ENCODE results near the gene TP53BP1.
A peak's percentile ranks its signal among the peaks of the same experiment; 100 is the strongest.
"Not testable (repeated sequence)": the region's sequence is repeated elsewhere in the genome, so short reads cannot be mapped to it uniquely, and the experiment has no call there.

Gene TP53BP1

DNA sequence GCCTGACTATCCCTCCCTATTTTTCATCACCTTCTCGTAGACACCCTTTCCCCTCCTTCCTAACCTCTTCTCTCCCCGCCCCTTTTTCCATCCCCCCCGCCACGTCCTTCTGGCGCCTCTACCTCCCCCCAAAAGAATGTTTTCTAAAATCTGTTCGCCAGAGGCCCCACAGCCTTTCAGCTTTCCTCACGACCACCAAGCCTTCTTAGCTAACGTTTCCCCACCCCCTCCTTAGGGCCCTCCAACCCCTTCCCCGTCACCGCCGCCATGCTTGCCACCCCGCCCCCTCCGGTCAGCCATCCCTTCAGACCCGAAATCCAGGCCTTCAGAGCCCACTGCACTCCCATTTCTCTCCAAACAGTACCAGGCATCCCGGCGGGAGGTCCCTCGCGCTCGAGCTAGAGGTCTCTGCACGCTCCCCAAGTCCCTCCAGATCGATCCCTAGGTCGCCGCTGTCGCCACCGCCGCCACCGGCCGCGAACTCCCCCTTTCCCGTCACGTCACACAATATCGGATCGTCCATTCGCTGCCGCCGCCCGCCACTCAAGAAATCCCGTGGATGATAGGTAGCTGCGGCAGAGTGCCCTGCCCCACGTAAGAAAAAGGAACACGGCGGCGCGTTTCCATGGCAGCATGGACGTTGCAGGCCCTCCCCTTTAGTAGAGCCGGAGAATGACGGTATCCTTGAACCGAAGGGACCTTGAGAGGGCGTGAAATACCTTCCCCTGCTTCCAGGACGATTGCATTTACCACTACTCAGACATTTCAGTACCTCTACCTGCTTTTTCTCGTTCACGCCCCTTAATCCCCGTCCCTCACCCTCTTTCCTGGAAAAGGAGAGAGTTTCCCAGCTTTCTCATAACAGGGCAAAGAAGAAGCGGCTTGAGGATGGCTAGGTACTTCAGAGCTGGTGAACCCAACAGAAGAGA is at the start of gene TP53BP1:
TSS of gene TP53BP1 (minus strand) at position 484 of the 929 bp plus-strand sequence. CDS start at position 371, 113 bp downstream.
- DNase-seq = peak; percentile 96

GRCh38 chr15:43541785-43542184 is 48.8 kb upstream of the TP53BP1 start:
- DNase-seq = no peak

DNA sequence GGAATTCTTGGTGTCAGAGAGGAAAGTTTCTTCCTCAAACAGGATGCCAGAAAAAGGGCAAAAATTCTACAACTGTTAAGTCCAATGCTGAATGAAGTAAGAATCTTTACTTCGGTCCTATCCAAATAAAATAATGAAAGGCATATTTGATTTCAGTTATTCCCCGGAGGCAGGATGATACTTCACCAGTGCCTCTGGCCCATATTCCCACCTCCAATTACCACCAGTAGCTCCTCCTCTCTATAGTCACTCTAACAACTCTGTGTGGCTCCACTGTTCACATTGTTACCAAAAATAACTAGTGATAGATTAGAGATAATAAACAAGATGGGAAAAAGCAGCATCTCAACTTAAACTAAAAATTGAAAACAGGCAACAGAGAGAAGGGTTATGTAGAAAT is 45.1 kb upstream of the TP53BP1 start:
- no peak for DNase-seq

- no peak for DNase-seq
Measured at GRCh38 chr15:43534897-43535296, 41.9 kb upstream of the TP53BP1 start.

- not testable (repeated sequence) for DNase-seq
Measured at GRCh38 chr15:43532826-43533225, 39.9 kb upstream of the TP53BP1 start.

DNA sequence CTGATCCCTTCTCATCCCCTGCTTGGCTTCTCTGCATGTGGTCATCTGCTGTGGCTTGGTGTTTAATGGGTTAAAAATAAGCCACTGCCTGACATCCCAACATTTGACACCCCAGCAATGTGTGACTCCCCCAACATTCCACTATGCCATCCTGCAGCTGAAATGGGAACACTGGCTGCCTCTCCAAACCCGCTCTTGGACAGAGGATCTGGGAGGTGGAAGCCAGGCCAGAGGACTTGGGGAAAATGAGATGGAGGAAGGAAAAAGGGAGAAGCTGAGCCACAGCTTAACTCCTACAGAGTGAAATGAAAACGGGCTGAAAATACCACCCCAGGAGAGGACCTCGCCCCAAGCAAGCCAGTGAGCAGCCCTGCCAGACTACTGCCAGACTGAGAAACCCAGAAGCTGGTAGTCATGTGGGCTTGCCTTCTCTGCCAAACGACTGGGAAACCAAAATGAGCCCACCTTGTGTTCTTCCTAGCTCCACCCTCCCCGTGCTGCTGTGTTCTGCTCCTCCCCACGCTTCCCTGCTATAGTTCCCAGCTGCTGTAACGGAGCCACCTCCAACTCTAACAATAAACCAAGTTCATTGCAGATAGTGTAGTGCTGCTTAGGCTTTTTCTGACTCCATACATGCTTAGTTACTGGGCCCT is 38.2 kb upstream of the TP53BP1 start:
- DNase-seq = no peak

GRCh38 chr15:43529587-43530345 is 36.8 kb upstream of the TP53BP1 start:
- DNase-seq = no peak

- no peak for DNase-seq
Measured at GRCh38 chr15:43529141-43529540, 36.2 kb upstream of the TP53BP1 start.

GRCh38 chr15:43528542-43529007 is 35.6 kb upstream of the TP53BP1 start:
- no peak for DNase-seq

DNA sequence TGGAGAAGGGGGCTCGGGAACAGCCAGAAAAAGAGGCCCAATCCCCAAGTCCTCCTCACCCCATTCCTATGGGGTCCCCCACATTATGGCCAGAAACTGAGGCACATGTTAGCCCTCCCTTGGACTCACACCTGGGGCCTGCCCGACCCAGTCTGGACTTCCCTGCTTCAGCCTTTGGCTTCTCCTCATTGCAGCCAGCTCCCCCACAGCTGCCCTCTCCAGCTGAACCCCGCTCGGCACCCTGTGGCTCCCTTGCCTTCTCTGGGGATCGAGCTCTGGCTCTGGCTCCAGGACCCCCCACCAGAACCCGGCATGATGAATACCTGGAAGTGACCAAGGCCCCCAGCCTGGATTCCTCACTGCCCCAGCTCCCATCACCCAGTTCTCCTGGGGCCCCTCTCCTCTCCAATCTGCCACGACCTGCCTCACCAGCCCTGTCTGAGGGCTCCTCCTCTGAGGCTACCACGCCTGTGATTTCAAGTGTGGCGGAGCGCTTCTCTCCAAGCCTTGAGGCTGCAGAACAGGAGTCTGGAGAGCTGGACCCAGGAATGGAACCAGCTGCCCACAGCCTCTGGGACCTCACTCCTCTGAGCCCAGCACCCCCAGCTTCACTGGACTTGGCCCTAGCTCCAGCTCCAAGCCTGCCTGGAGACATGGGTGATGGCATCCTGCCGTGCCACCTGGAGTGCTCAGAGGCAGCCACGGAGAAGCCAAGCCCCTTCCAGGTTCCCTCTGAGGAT is 35.0 kb upstream of the TP53BP1 start:
- no peak for DNase-seq

DNA sequence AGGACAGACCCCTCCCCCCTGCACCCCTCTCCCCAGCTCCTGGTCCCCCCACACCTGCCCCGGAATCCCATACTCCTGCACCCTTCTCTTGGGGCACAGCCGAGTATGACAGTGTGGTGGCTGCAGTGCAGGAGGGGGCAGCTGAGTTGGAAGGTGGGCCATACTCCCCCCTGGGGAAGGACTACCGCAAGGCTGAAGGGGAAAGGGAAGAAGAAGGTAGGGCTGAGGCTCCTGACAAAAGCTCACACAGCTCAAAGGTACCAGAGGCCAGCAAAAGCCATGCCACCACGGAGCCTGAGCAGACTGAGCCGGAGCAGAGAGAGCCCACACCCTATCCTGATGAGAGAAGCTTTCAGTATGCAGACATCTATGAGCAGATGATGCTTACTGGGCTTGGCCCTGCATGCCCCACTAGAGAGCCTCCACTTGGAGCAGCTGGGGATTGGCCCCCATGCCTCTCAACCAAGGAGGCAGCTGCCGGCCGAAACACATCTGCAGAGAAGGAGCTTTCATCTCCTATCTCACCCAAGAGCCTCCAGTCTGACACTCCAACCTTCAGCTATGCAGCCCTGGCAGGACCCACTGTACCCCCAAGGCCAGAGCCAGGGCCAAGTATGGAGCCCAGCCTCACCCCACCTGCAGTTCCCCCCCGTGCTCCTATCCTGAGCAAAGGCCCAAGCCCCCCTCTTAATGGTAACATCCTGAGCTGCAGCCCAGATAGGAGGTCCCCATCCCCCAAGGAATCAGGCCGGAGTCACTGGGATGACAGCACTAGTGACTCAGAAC is 34.3 kb upstream of the TP53BP1 start:
- no peak for DNase-seq

GRCh38 chr15:43526261-43526930 is 33.4 kb upstream of the TP53BP1 start:
- no peak for DNase-seq

DNA sequence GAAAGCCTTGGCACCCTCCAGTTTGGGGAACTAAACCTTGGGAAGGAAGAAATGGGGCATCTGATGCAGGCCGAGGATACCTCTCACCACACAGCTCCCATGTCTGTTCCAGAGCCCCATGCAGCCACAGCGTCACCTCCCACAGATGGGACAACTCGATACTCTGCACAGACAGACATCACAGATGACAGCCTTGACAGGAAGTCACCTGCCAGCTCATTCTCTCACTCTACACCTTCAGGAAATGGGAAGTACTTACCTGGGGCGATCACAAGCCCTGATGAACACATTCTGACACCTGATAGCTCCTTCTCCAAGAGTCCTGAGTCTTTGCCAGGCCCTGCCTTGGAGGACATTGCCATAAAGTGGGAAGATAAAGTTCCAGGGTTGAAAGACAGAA is 32.2 kb upstream of the TP53BP1 start:
- DNase-seq = no peak

GRCh38 chr15:43524254-43524845 is 31.4 kb upstream of the TP53BP1 start:
- DNase-seq = no peak

DNA sequence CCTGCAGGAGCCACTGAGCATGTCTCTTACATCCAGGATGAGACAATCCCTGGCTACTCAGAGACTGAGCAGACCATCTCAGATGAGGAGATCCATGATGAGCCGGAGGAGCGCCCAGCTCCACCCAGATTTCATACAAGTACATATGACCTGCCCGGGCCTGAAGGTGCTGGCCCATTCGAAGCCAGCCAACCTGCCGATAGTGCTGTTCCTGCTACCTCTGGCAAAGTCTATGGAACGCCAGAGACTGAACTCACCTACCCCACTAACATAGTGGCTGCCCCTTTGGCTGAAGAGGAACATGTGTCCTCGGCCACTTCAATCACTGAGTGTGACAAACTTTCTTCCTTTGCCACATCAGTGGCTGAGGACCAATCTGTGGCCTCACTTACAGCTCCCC is 30.7 kb upstream of the TP53BP1 start:
- DNase-seq = no peak

DNA sequence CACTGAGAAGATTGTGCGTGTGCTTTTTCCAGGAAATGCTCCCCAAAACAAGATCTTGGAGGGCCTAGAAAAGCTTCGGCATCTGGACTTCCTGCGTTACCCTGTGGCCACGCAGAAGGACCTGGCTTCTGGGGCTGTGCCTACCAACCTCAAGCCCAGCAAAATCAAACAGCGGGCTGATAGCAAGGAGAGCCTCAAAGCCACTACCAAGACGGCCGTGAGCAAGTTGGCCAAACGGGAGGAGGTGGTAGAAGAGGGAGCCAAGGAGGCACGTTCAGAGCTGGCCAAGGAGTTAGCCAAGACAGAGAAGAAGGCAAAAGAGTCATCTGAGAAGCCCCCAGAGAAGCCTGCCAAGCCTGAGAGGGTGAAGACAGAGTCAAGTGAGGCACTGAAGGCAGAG is 29.3 kb upstream of the TP53BP1 start:
- no peak for DNase-seq

GRCh38 chr15:43521419-43521818 is 28.5 kb upstream of the TP53BP1 start:
- DNase-seq = no peak

DNA sequence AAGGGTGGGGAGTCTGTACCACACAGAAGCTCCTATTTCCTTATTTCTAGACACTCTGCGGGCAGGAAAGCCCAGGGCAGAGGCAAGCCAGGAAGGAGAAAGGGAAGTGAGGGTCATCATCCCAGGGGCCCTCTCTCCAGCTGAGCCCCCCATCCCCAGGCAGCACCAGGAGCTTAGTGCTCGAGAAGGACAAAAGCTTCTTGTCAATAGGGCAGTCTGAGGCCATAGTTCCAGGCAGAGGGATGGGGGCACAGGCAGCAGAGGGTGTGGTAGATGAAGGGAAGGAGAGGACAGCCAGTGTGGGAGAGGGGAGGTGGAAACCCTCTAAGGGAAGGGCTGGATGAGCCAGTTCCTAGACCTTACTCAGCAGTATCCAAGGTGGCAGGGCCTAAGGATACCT is 27.2 kb upstream of the TP53BP1 start:
- DNase-seq = no peak

DNA sequence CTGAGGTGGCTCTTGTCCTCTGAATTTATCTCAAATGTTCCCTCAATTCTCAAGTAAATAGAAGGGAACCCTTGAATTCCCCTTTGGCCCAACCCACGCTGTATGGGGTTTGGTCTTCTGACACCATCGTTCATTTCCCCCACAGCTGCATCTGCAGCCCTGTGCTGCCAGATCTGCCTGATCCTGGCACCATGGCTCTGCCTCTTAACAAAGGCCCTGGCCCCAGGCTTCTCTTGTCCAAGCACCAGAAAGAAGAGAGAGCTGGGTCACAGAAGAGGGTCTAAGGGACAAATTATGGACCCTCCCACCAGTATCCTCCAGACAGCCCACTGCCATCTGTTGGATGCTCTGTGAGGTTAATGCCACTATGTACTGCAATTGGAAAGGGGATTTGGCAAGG is 26.2 kb upstream of the TP53BP1 start:
- DNase-seq = no peak

- DNase-seq = no peak
Measured at GRCh38 chr15:43518197-43518761, 25.3 kb upstream of the TP53BP1 start.

All from stimulated activated CD4-positive, alpha-beta T cell treated with anti-CD3 and anti-CD28 coated beads, Interleukin-1b, Interleukin-23, amount 100 ng/mL, for 48 hours (primary cell).